HG03460 (cell line): ENCODE results near the gene UAP1L1.
"Not testable (repeated sequence)": the region's sequence is repeated elsewhere in the genome, so short reads cannot be mapped to it uniquely, and the experiment has no call there.

Experiments used
- ATAC-seq: cut with Tn5 transposase; IDR thresholded peaks from one replicate; pipeline ENCODE4 v1.9.1; 2021; ENCODE audit not compliant: unreplicated experiment

Gene UAP1L1, protein sequence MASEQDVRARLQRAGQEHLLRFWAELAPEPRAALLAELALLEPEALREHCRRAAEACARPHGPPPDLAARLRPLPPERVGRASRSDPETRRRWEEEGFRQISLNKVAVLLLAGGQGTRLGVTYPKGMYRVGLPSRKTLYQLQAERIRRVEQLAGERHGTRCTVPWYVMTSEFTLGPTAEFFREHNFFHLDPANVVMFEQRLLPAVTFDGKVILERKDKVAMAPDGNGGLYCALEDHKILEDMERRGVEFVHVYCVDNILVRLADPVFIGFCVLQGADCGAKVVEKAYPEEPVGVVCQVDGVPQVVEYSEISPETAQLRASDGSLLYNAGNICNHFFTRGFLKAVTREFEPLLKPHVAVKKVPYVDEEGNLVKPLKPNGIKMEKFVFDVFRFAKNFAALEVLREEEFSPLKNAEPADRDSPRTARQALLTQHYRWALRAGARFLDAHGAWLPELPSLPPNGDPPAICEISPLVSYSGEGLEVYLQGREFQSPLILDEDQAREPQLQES

DNA sequence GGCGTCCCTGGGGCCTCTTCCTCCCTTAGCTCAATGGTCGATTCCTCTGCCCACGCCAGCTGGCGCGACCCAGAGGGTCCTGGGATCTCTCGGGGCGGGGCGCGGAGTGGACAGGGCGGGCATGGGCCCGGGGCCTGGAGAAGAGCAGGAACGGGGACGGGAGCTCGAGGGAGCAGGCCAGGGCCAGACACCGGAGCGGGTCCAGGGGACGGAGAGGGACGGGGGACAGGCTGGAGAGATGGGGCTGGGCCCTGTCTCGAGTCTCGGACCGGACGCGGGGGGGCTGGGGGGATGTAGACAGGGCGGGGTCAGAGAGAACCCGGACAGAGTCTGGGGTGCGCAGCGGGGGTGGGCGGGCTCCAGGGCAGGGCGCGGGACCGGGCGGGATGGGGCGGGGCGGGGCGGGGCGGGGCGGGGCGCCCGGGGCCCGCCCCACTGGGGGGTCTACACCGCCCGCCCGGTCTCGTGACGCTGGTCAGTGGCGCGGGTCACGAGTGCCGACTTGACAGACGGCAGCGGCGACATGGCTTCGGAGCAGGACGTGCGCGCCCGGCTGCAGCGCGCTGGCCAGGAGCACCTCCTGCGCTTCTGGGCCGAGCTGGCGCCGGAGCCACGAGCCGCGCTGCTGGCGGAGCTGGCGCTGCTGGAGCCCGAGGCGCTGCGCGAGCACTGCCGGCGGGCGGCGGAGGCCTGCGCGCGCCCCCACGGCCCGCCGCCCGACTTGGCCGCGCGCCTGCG, at the start of gene UAP1L1:
Gene UAP1L1 (plus strand): TSS at position 508 of the 738 bp plus-strand sequence. CDS start 16 bp downstream, at position 524.
- peak; percentile 55 for ATAC-seq

DNA sequence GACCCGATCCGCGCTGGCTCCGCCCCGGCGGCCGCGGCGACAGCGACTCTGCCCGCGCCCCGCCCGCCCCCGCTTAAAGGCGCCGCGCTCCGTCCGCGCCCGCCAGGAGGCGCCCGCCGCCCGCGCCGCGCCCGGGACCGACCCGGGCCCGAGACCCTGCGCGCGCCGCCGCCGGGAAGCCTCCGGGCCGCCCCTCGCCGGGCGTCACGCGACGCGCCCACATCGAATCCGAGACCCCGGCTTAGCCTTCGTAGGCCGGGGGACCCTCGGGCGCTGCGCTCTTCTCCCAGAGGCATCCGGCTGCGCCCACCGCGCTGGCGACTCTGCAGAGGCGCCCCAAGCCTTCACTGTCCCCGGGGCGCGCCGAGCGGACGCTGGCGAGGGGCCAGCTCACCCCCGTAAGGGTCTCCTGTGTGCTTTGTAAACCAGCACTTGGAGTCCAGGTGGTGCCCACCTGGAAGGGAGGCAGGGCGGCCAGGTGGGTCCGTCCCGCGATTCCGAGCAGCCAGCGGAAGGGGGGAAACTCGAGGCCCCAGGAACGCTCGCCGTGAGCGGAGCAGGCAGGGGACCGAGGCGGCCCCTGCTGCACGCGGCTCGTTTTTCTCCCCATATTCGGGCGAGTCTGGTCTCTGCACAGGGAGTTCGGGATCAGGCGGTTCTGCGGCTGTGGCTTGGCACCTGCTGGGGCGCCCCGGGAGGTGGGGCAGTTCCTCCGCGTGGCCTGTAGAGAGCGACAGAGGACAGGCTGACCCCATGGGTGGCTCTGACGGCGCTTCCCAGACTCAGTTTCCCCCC, 48.9 kb upstream of the UAP1L1 start:
- no peak for ATAC-seq

DNA sequence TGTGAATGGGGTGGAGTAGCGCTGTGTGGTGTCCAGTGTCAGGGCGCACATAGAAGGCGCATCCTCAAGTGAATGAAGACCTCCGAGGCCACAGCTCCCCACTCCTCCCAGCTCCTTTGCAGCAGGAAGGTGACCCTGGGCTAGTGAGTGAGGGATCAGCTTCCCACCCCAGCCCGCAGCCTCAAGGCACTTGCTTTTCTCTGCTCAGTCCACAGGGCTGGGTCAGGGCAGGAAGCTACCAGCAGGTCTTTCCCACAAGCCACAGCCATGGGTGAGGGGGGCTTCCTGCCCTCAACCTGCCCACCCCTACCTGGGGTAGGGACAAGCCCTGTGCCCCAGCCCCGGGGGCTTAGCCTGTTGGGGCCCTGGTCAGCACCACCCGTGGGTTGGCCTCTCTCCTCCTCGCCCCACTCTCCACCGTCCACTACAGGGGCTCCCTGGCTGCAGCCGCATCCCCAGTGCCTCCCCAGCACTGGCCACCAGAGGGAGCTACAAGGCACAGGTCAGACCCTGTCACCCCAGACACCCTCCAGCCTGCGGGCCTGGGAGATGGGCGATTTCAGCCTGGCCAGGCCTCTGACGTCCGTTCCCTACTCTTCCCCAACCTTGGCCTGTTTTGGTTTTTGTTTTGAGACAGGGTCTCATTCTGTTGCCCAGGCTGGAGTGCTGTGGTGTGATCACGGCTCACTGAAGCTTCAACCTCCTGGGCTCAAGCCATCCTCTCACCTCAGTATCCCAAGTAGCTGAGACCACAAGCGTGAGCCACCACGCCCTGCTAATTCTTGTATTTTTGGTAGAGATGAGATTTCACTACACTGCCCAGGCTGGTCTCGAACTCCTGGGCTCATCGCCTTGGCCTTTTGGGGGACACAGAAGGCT, 48.0 kb upstream of the UAP1L1 start:
- ATAC-seq = no peak

DNA sequence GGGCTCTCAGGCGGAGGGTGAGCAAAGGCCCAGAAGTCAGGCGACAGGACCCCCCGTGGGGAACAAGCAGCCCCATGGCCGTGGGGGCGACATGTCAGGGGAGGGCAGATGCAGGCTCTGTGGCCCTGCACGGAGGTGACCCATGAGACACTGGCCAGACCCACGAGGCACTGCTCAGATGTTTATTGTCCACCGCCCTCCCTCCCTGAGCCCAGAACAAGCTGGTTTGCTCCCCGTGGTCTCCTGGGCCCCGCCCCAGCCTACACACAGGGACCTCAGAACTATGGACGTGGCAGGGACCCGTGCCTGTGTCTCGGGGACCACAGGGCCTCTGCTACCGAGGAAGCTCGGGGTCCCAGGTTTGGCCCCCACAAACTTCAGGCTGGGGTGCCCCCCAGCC, 47.3 kb upstream of the UAP1L1 start:
- ATAC-seq = no peak

DNA sequence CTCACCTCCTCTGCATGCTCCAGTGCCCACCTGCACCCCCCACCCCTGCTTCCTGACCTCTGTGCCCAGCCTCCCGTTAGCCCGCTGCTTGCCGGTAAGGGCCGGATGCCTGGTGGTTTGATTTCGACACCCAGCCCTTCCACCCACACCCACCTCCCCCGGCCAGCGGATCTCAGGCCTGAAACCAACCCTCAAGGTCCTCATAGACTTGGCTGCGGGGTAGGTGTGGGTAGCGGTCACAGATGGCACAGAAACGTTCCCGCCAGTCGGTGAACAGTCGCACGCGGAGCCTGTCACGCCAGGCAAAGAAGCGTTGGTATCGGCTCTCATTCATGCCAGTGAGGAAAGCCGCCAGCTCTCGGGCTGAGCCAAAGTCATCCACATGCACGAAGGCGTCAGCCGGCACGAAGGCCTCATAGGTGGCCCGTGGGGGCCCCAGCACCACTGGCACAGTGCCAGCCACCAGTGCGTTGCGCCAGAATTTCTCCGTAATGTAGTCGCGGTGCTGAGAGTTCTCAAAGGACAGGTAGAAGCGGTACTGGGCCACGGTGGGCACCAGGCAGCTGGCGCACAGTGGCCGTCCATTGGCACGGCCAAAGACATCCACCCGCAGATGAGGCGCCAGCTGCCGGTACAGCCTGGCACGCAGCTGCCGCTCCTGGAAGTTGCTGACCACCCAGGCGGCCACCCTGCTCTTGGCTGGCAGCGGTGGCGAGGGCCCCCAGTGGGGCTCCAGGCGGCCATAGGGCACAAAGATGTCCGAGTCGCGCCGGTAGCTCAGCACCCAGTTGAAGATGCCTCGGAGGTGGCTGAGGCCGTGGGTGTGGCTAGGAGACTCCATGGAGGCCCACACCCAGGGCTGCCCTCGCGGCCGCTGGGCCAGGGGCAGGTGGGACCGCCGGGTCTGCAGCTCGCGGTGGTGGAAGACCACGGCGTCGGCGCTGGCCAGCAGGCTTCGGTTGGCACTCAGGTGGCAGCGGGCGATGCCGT, 46.5 kb upstream of the UAP1L1 start:
- no peak for ATAC-seq

DNA sequence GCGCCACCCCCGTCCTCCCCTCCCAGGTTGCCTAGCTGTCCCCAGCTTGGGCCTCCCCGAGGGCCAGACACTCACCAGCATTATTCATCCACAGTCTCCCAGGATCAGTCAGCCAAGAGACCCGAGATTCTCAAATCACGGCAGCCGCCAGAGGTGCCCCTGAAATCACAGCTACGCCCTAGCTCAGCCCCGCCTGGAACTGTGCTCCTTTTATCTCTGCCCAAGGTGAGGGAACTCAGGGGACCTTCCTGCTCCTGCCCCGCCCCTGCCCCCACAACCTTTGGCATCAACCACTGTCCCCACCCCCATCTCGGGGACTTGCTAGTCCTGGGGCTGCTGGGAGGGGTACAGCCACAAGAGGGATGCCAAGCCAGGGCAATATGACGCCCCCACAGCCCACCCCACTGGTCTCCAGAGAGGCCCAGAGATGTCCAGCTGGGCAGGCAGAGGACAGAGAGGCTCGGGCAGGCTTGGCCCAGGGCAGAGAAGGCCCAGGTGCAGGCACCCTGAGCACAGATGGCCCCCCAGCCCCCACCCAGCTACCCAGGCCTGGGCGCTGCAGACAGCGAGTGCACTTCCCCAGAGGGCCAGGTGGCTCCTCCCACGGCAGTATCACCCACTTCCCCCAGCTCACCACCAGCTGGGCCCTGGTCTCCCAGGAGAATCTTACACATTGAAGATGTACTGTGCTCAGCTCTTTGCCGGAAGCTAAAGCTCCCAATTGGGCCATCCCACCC, 45.2 kb upstream of the UAP1L1 start, which contains the start of gene FUT7:
Gene FUT7 (minus strand): TSS at position 185 of the 737 bp plus-strand sequence. CDS start 97 bp downstream, at position 88.
- no peak for ATAC-seq

DNA sequence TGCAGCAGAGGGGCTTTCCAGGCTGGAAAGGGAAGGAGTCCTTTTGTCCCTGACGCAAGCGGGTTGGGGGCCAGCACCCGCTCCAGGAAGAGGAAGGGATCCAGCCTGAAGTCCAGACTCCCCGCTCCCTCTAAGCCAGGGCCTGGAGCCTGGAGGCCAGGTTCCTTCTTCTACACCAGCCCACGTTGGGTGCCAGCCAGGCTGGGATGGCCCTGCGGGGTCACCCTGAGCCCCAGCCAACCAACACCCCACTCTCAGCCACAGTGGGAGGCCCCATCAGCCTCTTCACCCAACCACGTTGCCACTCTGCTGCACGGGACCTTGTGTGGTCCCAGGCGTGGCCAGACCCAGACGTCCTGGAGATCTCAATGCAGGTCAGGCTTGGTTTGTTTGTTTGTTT, 44.5 kb upstream of the UAP1L1 start:
- no peak for ATAC-seq

DNA sequence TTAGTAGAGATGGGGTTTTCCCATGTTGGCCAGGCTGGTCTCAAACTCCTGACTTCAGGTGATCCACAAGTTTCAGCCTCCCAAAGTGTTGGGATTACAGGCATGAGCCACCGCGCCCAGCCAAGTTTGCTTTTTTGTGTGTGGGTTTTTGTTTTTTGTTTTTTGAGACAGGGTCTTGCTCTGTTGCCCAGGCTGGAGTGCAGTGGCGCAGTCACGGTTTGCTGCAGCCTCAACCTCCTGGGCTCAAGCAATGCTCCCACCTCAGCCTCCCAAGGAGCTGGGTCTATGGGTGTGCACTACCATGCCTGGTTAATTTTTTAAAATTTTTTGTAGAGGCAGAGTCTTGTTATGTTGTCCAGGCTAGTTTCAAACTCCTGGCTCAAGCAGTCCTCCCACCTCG, 43.8 kb upstream of the UAP1L1 start:
- not testable (repeated sequence) for ATAC-seq

DNA sequence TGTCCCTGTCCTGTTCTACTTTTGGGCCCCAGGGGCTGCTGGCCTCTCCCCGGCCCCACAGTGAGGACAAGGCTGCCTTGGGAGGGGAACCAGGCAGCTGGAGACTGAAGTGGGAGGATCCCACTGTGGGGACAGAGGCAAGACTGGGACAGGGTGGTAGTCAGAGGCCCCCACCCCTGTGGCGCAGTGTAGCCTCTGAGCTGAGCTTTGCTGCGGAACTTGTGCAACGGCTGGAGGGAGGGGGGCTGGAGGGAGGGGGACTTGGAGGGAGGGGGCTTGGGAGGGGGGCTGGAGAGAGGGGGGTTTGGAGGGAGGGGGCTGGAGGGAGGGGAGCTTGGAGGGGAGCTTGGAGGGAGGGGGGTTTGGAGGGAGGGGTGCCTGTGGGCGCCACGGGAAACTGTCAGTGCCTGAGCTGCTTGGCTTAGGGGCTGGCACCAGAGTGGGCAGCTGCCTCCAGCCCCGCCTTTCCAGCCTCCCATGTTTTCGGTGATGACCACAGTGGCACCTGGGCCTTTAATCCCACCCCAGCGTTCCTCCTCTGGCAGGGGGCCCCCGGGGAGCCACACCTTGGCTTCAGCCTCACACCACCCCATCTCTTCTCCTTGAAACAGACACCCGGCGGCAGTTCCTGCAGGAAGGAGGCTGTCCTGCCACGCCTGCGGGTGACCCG, 43.1 kb upstream of the UAP1L1 start:
- ATAC-seq = no peak

DNA sequence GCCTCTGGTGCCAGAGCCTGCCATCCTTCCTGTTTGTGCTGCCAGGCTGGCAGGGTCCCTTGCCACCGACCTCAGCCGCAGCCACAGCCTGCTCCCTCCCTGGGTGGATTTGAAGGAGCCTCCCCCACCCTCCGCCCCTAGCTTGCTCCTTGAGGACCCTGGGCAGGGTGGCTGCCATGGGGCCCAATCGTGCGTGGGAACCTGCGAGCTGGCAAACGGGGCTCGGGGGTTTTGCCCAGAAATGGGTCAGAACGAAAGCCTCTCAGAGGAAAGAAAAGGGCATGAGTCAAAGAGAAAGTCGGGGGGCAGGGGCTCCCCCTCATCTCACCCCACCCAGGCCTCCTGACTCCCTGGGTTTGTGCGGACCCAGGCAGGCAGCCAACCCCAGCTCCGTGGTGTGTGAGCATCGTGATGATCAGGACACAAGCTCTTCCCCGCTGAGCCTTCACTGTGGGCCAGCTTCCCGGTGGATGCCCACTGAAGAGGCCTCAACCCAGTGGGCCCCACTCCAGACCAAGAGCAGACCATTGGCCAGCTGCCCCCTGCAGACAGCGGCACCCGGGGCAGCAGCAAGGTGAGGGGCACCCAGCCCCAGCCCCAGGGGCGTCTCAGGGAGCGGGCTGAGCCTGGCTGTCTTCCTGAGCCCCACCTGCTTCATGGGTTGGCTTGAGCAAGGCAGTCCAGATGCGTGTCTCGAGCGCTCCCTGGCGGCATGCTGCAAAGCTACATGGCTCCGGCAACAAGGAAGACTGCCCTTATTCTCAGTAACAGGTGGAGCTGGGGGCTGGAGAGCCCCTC, 42.4 kb upstream of the UAP1L1 start:
- ATAC-seq = no peak

DNA sequence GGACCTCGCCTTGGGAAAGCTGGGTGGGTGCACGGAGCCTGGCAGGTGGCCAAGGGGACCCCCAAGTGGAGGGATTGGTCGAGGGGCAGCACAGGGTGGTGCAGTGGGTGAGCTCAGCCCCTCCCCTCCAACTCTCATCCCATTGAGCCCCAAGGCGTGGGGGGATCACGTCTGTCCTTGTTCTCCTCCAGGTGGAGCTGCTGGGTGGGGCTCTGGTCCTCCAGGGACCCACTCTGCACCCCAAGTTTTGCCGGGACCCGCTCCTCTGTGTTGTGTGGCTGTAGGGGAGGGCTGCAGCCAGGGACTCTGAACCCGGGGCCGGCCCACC, 41.8 kb upstream of the UAP1L1 start:
- ATAC-seq = no peak

DNA sequence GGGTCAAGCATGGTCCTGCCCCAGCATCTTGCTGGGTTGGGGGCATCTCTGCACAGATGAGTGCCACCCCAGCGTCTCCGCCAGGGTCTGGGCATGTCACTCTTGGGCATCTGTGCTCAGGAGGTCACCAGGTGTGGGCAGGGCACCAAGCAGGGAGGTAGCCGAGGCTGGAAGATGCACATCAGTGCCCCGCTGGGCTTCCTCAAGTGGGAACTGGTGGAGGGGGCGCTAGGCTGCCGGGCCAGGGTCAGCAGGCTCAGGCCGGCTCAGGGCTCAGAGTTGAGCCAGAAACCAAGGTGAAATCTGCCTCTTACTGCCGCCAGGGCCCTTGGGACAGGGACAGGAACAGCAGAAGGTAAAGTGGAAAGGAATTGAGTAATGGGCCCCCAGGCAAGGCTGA, 41.4 kb upstream of the UAP1L1 start:
- no peak for ATAC-seq

DNA sequence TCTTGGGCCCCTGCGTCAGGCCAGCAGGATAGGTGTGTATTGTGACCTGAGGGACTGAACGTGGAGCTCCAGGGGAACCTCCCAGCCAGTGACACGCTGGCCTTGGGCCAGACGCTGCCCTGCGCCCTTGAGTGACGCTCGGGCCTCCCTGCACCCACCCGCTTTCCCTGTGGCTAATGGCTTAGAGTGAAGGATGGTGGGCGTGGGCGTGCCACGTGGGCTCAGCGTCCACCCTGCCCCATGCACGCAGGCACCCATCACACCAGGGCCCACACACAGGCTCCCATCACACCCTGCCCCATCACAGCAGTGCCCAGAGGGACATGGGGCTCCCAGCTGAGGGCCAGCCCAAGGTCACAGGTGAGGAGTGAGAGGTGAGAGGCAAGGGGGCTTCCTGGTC, 40.3 kb upstream of the UAP1L1 start:
- ATAC-seq = no peak

DNA sequence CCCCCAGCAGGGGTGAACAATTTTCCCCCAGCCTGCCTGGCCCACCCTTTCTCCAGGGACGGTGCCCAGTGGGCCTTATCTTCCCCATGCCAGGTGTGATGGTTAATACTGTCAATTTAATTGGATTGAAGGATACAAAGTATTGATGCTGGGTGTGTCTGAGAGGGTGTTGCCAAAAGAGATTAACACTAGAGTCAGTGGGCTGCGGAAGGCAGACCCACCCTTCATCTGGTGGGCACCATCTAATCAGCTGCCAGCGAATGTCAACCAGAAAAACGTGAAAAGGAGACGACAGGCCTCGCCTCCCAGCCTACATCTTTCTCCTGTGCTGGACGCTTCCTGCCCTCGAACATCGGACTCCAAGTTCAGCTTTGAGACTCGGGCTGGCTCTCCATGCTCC, 39.8 kb upstream of the UAP1L1 start:
- no peak for ATAC-seq

DNA sequence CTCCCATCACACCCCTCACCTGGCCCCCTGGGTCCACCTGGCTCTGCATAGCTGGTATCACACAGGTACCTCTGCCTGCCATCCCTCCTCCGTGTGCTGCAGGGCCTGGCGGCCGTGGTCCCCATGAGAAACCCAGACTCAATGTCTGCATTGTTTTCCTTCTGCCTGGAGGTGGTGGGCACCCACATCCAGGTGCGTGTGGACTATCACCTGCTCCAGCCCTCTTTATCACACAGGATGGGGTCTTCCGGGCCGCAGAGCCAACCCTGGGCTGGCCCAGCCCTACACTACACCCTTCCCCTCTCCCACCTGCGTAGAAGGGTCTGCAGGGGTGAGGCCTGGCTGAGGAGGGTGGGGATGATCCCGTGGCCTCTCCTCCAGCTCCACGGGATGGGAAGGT, 38.4 kb upstream of the UAP1L1 start:
- no peak for ATAC-seq

DNA sequence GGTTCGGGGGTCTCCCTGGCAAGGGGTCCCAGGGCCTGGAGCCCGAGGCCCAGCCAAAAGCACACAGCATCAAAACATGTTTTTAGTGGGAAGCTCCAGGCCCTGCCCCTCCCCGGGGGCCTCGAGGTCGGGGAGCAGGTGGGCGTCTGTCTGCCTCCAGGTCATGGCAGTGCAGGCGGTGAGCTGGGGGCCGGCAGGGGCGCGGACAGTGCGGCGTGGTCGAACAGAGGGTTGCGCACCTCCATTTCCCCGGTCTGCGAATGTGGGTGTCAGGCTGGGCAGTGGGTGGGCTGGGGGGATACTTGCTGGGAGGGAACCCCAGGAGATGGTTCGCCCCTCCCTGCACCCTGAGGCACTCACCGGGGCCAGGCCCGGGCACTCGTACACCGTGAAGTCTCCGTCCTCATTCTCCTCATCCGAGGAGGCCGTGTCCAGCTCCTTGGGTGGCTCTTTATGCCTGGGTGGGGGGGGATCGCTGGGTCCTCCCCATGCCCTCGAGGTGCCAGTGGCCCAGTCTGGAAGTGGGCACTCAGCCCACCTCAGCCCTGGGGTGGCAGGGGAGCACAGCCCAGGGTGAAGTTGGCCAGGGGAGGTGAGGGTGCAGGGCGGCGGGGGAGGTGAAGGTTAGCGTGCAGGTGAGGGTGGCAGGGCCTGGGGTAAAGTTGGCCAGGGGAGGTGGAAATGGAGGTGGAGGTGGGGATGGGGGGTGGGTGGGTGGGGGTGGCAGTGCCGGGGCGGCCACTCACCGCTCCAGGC, 37.5 kb upstream of the UAP1L1 start:
- no peak for ATAC-seq
